IPS-18a (cell line): ENCODE measurements around the gene TMEM218.
A peak's percentile ranks its signal among the peaks of the same experiment; 100 is the strongest.

Experiments used
- H3K27ac ChIP-seq: one replicate; pipeline ENCODE4 v1.5.1; 2013; ENCODE audit warnings: low read length
- H3K27me3 ChIP-seq: one replicate; pipeline ENCODE4 v1.6.1; 2013; ENCODE audit warnings: mild to moderate bottlenecking, low read length; ENCODE audit not compliant: control insufficient read depth, insufficient read depth
- H3K36me3 ChIP-seq: one replicate; pipeline ENCODE4 v1.6.1; 2013; ENCODE audit warnings: low read depth, low read length; ENCODE audit not compliant: control insufficient read depth
- H3K4me1 ChIP-seq: one replicate; pipeline ENCODE4 v1.6.1; 2013; ENCODE audit warnings: low read depth, low read length; ENCODE audit not compliant: control insufficient read depth
- H3K4me3 ChIP-seq: one replicate; pipeline ENCODE4 v1.5.1; 2013; ENCODE audit warnings: low read length
- H3K9ac ChIP-seq: one replicate; pipeline ENCODE4 v1.6.1; 2013; ENCODE audit warnings: mild to moderate bottlenecking, low read length, moderate library complexity
- H3K9me3 ChIP-seq: one replicate; pipeline ENCODE4 v1.6.1; 2013; ENCODE audit warnings: low read depth, low read length; ENCODE audit not compliant: control insufficient read depth

TMEM218 gene

DNA sequence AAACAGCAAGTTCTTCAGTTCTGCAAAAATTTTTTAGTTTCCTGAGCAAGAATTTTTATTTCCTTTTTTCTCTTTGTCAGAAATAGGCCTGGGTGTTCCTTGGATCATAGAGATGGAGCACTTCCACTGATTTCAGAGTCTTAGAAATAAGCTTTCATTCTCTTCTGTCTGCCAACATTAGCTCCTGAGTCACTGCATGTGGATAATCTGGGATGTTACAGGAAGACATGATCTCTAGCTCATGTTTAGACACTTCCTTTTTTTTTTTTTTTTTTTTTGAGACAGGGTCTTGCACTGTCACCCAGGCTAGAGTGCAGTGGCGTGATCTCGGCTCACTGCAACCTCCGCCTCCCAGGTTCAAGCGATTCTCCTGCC lies 13.2 kb upstream of the TMEM218 start:
- Histone ChIP-seq H3K27me3 (peaks cover 52% of the 10 kb centered on the region), H3K9me3 (no peaks in the 10 kb centered on the region), H3K4me3 (no peak overlapping the region), H3K36me3 (no peaks in the 10 kb centered on the region), H3K9ac (no peak overlapping the region), H3K4me1 (no peaks in the 10 kb centered on the region), H3K27ac (no peak overlapping the region)

- H3K27ac ChIP-seq = no peak overlapping the region
- no peak overlapping the region for H3K9ac ChIP-seq
- H3K36me3 ChIP-seq = no peaks in the 10 kb centered on the region
- peak overlapping the region; percentile 18 for H3K4me3 ChIP-seq
- H3K9me3 ChIP-seq = no peaks in the 10 kb centered on the region
- no peaks in the 10 kb centered on the region for H3K4me1 ChIP-seq
- peaks cover 54% of the 10 kb centered on the region for H3K27me3 ChIP-seq
These were observed 12.7 kb upstream of the TMEM218 start for GRCh38 chr11:125123947-125124617.

GRCh38 chr11:125123194-125123946 lies 11.9 kb upstream of the TMEM218 start:
- H3K27me3 ChIP-seq = peaks cover 57% of the 10 kb centered on the region
- H3K9me3 ChIP-seq = no peaks in the 10 kb centered on the region
- no peak overlapping the region for H3K27ac ChIP-seq
- H3K36me3 ChIP-seq = no peaks in the 10 kb centered on the region
- no peak overlapping the region for H3K9ac ChIP-seq
- no peaks in the 10 kb centered on the region for H3K4me1 ChIP-seq
- peak overlapping the region; percentile 18 for H3K4me3 ChIP-seq

DNA sequence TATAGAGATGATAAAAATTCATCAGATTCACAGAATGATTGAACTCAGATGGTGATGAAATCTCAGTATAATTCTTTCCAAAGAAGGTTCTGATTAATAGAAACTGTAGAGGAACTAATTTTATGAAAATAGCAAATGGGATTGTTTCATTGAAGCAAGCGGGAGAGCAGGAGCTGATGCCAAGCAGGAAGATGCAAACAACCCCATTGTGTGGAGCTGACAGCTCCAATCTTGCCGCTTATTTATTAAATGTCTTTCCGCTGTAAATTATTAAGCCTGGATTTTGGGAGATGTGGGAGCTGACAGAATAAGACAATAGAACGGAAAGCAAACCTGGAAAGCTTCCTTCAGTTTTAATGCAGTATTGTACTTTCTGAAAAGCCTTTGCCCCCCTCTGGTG lies 6.0 kb upstream of the TMEM218 start:
- Histone ChIP-seq H3K4me3 (no peak overlapping the region), H3K27ac (no peak overlapping the region), H3K4me1 (no peaks in the 10 kb centered on the region), H3K9me3 (no peaks in the 10 kb centered on the region), H3K36me3 (no peaks in the 10 kb centered on the region), H3K9ac (no peak overlapping the region), H3K27me3 (peaks cover 33% of the 10 kb centered on the region)

DNA sequence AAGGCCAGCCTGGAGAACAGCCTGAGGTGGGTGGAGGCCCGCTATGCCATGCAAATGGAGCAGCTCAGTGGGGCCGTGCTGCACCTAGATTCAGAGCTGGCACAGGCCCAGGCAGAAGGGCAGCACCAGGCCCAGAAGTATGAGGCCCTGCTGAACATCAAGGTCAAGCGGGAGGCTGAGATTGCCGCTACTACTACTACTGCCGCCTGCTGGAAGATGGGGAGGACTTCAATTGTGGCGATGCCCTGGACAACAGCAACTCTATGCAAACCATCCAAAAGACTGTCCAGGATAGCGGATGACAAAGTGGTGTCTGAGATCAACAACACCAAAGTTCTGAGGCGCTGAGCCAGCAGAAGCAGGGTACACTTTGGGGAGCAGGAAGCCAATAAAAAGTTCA lies 3.1 kb upstream of the TMEM218 start:
- Histone ChIP-seq H3K27ac (no peak overlapping the region), H3K27me3 (peaks cover 7% of the 10 kb centered on the region), H3K4me1 (peaks cover 7% of the 10 kb centered on the region), H3K36me3 (no peaks in the 10 kb centered on the region), H3K9me3 (no peaks in the 10 kb centered on the region), H3K9ac (no peak overlapping the region), H3K4me3 (no peak overlapping the region)

DNA sequence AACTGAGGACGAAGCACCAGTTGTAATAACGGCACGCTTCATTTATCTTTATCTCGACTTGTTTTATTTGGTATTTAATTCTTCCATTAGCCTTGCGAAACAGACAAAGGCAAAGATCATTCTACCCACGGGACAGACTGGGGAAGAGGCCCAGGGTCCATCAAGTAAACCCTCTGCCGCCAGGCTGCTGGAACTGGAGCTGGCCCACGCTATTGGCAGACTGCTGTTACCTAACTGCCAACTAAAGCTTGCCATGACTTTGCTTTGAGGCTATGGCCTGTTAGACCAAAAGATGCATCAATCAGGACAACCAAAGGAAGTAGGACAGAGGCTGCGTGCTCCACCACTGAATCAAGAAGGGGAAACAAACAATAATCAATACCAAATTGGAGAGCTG lies 780 bp upstream of the TMEM218 start:
- Histone ChIP-seq H3K9ac (no peak overlapping the region), H3K9me3 (no peaks in the 10 kb centered on the region), H3K4me3 (peak overlapping the region; percentile 48), H3K27me3 (peaks cover 3% of the 10 kb centered on the region), H3K27ac (no peak overlapping the region), H3K36me3 (no peaks in the 10 kb centered on the region), H3K4me1 (peaks cover 7% of the 10 kb centered on the region)

- H3K27me3 ChIP-seq = peaks cover 3% of the 10 kb centered on the region
- H3K27ac ChIP-seq = peak overlapping the region; percentile 38
- H3K9ac ChIP-seq = peak overlapping the region; percentile 82
- no peaks in the 10 kb centered on the region for H3K9me3 ChIP-seq
- H3K36me3 ChIP-seq = no peaks in the 10 kb centered on the region
- H3K4me3 ChIP-seq = peak overlapping the region; percentile 89
- peaks cover 7% of the 10 kb centered on the region for H3K4me1 ChIP-seq
These were observed 454 bp downstream of the TMEM218 start for GRCh38 chr11:125111001-125111342.

DNA sequence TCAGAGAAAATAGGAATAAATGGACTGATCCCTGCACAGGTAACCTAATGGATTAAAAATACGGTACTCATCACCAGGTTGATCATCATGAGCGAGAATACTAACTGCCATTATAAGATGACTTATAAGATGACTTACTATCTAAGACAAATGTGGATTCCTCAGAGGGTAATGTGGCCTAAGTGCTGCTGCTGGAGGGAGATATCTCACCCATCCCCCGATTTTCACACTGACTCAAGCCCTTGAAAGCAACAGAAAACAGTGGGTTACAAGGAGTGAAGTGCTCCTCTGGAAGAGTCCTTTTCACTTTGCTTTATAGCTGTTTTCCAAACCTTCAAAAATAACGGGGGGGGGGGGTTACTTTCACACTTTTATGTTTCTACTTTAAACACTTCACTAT lies 920 bp downstream of the TMEM218 start:
- Histone ChIP-seq H3K36me3 (no peaks in the 10 kb centered on the region), H3K4me1 (peaks cover 10% of the 10 kb centered on the region), H3K27me3 (peaks cover 3% of the 10 kb centered on the region), H3K27ac (no peak overlapping the region), H3K9me3 (no peaks in the 10 kb centered on the region), H3K4me3 (peak overlapping the region; percentile 89), H3K9ac (peak overlapping the region; percentile 82)

DNA sequence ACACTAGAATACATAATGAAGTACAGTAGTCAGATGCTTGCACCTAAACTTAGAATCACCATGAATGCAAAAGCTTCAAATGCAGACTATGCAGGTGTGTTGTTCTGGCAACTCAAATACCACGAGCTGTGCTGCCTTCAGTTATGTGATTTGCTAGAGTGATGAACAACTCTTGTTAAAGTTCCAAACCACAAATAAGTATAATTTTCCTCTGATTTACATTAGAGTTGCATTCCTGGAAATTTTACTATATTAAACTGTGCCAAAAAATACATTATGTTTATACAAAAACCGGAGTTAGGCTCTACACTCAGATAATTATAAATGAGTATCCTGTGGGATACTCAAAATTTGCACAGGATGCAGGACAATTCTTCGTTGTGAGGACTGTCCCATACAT lies 3.0 kb downstream of the TMEM218 start:
- Histone ChIP-seq H3K9ac (no peak overlapping the region), H3K9me3 (no peaks in the 10 kb centered on the region), H3K4me3 (no peak overlapping the region), H3K27me3 (no peaks in the 10 kb centered on the region), H3K27ac (no peak overlapping the region), H3K4me1 (peaks cover 12% of the 10 kb centered on the region), H3K36me3 (no peaks in the 10 kb centered on the region)

- no peak overlapping the region for H3K27ac ChIP-seq
These were observed 5.5 kb downstream of the TMEM218 start for GRCh38 chr11:125105926-125106325.

DNA sequence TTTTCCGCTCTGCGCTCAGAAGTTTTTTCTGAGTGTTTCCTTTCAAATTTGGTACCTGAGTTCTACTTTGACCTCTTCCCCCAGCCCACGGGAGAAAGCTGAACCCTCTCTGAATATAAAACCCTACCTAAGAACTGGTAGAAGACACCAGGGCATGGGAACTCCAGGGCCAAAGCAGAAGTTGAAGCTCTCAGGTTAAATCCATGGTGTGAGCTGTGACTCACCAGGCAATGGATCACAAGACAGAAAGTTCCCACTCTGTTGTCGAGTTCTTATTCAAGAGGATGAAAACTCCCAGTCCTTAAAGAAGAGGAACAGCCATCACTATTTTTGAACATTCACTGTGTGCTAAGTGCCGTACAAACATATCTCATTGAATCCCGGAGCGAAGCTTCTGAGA lies 8.9 kb downstream of the TMEM218 start:
- Histone ChIP-seq H3K27me3 (no peaks in the 10 kb centered on the region), H3K27ac (no peak overlapping the region), H3K9ac (no peak overlapping the region), H3K4me1 (peaks cover 4% of the 10 kb centered on the region), H3K9me3 (no peaks in the 10 kb centered on the region), H3K4me3 (no peak overlapping the region), H3K36me3 (peaks cover 10% of the 10 kb centered on the region)

More at GRCh38 chr11:125105926-125106325, 5.5 kb downstream of the TMEM218 start:
- Histone ChIP-seq H3K36me3 (peaks cover under 1% of the 10 kb centered on the region), H3K4me3 (no peak overlapping the region), H3K9ac (no peak overlapping the region), H3K27me3 (no peaks in the 10 kb centered on the region), H3K4me1 (peaks cover 8% of the 10 kb centered on the region), H3K9me3 (no peaks in the 10 kb centered on the region)

GRCh38 chr11:125102025-125102424 lies 9.4 kb downstream of the TMEM218 start:
- H3K9me3 ChIP-seq = no peaks in the 10 kb centered on the region
- H3K9ac ChIP-seq = no peak overlapping the region
- no peak overlapping the region for H3K4me3 ChIP-seq
- H3K27ac ChIP-seq = no peak overlapping the region
- peaks cover 14% of the 10 kb centered on the region for H3K36me3 ChIP-seq
- H3K27me3 ChIP-seq = no peaks in the 10 kb centered on the region
- peaks cover 4% of the 10 kb centered on the region for H3K4me1 ChIP-seq
